Neural cell (in vitro differentiated cells): ENCODE results near the gene CLIC6. TPM values are rescaled to one million over a fixed set of nuclear protein-coding genes. Genes with fewer than 3 reads are reported as not detected.

Source experiments
- H2AFZ ChIP-seq: fragments of 200-600, 300-800 bp; sonication (generic), shearing (Covaris generic); 2 replicates; pipeline ENCODE4 v1.6.0; 2014; ENCODE audit warnings: low read depth, mild to moderate bottlenecking, antibody characterized with exemption, low read length, moderate library complexity
- H3F3A ChIP-seq: fragments of 200-600 bp; shearing (Covaris generic); 2 replicates; pipeline ENCODE4 v1.6.1; 2016; ENCODE audit warnings: mild to moderate bottlenecking, moderate library complexity, mixed read lengths, antibody characterized with exemption, low read length; ENCODE audit not compliant: insufficient read depth, poor library complexity, severe bottlenecking
- H3K27ac ChIP-seq: fragments of 200-600, 300-800 bp; sonication (generic), shearing (Covaris generic); 2 replicates; pipeline ENCODE4 v1.5.1; 2014; ENCODE audit warnings: mild to moderate bottlenecking, low read length, moderate library complexity
- H3K27me3 ChIP-seq: fragments of 300-800, 200-600 bp; sonication (generic), shearing (Covaris generic); 2 replicates; pipeline ENCODE4 v1.6.0; 2014; ENCODE audit warnings: mild to moderate bottlenecking, low read depth, low read length, moderate library complexity; ENCODE audit not compliant: insufficient read depth
- H3K36me3 ChIP-seq: fragments of 300-800, 200-600 bp; sonication (generic), shearing (Covaris generic); 2 replicates; pipeline ENCODE4 v1.5.1; 2014; ENCODE audit warnings: mild to moderate bottlenecking, antibody characterized with exemption, low read length, moderate library complexity; ENCODE audit not compliant: insufficient read depth
- H3K4me2 ChIP-seq: fragments of 300-800, 200-600 bp; sonication (generic), shearing (Covaris generic); 2 replicates; pipeline ENCODE4 v1.6.0; 2014; ENCODE audit warnings: mild to moderate bottlenecking, low read length
- H3K4me3 ChIP-seq: fragments of 300-800, 200-600 bp; sonication (generic), shearing (Covaris generic); 2 replicates; pipeline ENCODE4 v1.5.1; 2014; ENCODE audit warnings: mild to moderate bottlenecking, low read length, moderate library complexity
- H3K79me2 ChIP-seq: fragments of 200-600 bp; shearing (Covaris generic); replicated peaks from 2 replicates; pipeline ENCODE4 v1.6.0; 2014; ENCODE audit warnings: mild to moderate bottlenecking, low read length, moderate library complexity; ENCODE audit not compliant: insufficient read depth
- H3K9ac ChIP-seq: fragments of 300-800, 200-600 bp; sonication (generic), shearing (Covaris generic); 2 replicates; pipeline ENCODE4 v1.6.1; 2016; ENCODE audit warnings: mild to moderate bottlenecking, low read length, mixed read lengths
- H3K9me2 ChIP-seq: fragments of 200-600 bp; shearing (Covaris generic); 2 replicates; pipeline ENCODE4 v1.6.1; 2016; ENCODE audit warnings: mild to moderate bottlenecking, low read length, mixed read lengths; ENCODE audit not compliant: insufficient read depth
- H3K9me3 ChIP-seq: fragments of 200-600, 300-800 bp; sonication (generic), shearing (Covaris generic); 2 replicates; pipeline ENCODE4 v1.6.1; 2016; ENCODE audit warnings: mild to moderate bottlenecking, mixed run types, low read length, moderate library complexity, mixed read lengths
- H4K20me1 ChIP-seq: fragments of 200-600 bp; shearing (Covaris generic); 2 replicates; pipeline ENCODE4 v1.6.1; 2016; ENCODE audit warnings: mild to moderate bottlenecking, mixed run types; ENCODE audit not compliant: insufficient read depth
- EP300 ChIP-seq: fragments of 450-650 bp; conservative IDR thresholded peaks from 2 replicates; pipeline ENCODE4 v1.6.1; 2014; ENCODE audit warnings: antibody characterized with exemption, mild to moderate bottlenecking, moderate library complexity; ENCODE audit not compliant: poor library complexity, severe bottlenecking
- EZH2 ChIP-seq: fragments of 200-600, 300-800 bp; shearing (Covaris generic), sonication (generic); IDR thresholded peaks from 2 replicates; pipeline ENCODE4 v1.6.1; 2014; ENCODE audit warnings: antibody characterized with exemption, low read length, borderline replicate concordance, mild to moderate bottlenecking; ENCODE audit not compliant: insufficient read depth, poor library complexity, severe bottlenecking
- MXI1 ChIP-seq: fragments of 450-650 bp; conservative IDR thresholded peaks from 2 replicates; pipeline ENCODE4 v1.6.1; 2014; ENCODE audit warnings: antibody characterized with exemption, mild to moderate bottlenecking; ENCODE audit not compliant: poor library complexity, severe bottlenecking
- POLR2AphosphoS5 ChIP-seq: IDR thresholded peaks from 2 replicates; pipeline ENCODE4 v1.6.1; 2012
- RAD21 ChIP-seq: fragments of 450-650 bp; conservative IDR thresholded peaks from 2 replicates; pipeline ENCODE4 v1.6.1; 2014; ENCODE audit warnings: antibody characterized with exemption, mild to moderate bottlenecking, moderate library complexity
- SMC3 ChIP-seq: fragments of 450-650 bp; conservative IDR thresholded peaks from 2 replicates; pipeline ENCODE4 v1.6.1; 2014; ENCODE audit warnings: antibody characterized with exemption, mild to moderate bottlenecking, moderate library complexity; ENCODE audit not compliant: poor library complexity
- TAF1 ChIP-seq: IDR thresholded peaks from 2 replicates; pipeline ENCODE4 v1.6.1; 2012; ENCODE audit warnings: low read depth
- polyA plus RNA-seq: library from polyadenylated mRNA; depleted of rRNA; stranded (reverse); fragments of >200 nt; gene quantifications from 2 replicates; pipeline ENCODE4 v1.2.3, GENCODE V29; 2014
- TF ChIP-seq, protein P1 (sequence below): IDR thresholded peaks from 2 replicates; pipeline ENCODE4 v1.6.1; 2012; ENCODE audit warnings: borderline replicate concordance
- TF ChIP-seq, protein P2 (sequence below): fragments of 450-650 bp; IDR thresholded peaks from 2 replicates; pipeline ENCODE4 v1.5.1; 2014; ENCODE audit warnings: antibody characterized with exemption, mild to moderate bottlenecking, moderate library complexity; ENCODE audit not compliant: poor library complexity, severe bottlenecking

Gene CLIC6
- polyA plus RNA-seq, 1 donor from 2014 or later: 0.32 TPM

GRCh38 chr21:34704119-34704518 is 35.3 kb downstream of the CLIC6 start:
- no peaks in the 10 kb centered on the region for H4K20me1 ChIP-seq
- H3K9me3 ChIP-seq: no peaks in the 10 kb centered on the region
- TF ChIP-seq, protein P1, sequence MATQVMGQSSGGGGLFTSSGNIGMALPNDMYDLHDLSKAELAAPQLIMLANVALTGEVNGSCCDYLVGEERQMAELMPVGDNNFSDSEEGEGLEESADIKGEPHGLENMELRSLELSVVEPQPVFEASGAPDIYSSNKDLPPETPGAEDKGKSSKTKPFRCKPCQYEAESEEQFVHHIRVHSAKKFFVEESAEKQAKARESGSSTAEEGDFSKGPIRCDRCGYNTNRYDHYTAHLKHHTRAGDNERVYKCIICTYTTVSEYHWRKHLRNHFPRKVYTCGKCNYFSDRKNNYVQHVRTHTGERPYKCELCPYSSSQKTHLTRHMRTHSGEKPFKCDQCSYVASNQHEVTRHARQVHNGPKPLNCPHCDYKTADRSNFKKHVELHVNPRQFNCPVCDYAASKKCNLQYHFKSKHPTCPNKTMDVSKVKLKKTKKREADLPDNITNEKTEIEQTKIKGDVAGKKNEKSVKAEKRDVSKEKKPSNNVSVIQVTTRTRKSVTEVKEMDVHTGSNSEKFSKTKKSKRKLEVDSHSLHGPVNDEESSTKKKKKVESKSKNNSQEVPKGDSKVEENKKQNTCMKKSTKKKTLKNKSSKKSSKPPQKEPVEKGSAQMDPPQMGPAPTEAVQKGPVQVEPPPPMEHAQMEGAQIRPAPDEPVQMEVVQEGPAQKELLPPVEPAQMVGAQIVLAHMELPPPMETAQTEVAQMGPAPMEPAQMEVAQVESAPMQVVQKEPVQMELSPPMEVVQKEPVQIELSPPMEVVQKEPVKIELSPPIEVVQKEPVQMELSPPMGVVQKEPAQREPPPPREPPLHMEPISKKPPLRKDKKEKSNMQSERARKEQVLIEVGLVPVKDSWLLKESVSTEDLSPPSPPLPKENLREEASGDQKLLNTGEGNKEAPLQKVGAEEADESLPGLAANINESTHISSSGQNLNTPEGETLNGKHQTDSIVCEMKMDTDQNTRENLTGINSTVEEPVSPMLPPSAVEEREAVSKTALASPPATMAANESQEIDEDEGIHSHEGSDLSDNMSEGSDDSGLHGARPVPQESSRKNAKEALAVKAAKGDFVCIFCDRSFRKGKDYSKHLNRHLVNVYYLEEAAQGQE: no peak
- TF ChIP-seq EP300: peak; percentile 38
- TF ChIP-seq POLR2AphosphoS5: peak; percentile 63
- no peaks in the 10 kb centered on the region for H3K36me3 ChIP-seq
- H3K9ac ChIP-seq: no peak overlapping the region
- no peaks in the 10 kb centered on the region for H3K9me2 ChIP-seq
- H2AFZ ChIP-seq: no peak overlapping the region
- no peak overlapping the region for H3K4me2 ChIP-seq
- peak overlapping the region; percentile 17 for H3K27ac ChIP-seq
- no peaks in the 10 kb centered on the region for H3K79me2 ChIP-seq
- no peak overlapping the region for H3K4me3 ChIP-seq
- H3K27me3 ChIP-seq: no peaks in the 10 kb centered on the region
- H3F3A ChIP-seq: no peaks in the 10 kb centered on the region

DNA sequence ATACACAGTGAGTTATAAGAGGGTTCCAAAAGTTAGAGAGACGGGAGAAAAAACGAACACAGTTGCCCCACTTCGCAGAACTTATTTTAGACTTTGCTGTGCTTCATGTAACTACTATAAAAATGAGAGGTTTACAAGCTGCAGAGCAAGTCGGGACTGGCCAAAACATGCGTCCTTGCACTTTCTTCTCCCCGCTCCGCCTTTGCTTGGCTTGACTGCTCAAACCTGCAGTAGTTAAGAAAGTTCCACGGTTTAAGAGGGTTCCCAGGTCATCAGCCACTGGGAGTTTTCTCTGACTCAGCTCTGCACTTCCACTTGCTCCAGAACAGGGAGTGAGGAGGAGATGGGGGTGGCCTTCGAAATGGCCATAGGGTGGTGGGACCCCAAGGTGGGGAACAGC is 36.2 kb downstream of the CLIC6 start:
- TF ChIP-seq TAF1 (no peak), EZH2 (no peak), SMC3 (no peak), MXI1 (no peak), EP300 (no peak), POLR2AphosphoS5 (no peak), RAD21 (no peak)
- TF ChIP-seq, protein P2, sequence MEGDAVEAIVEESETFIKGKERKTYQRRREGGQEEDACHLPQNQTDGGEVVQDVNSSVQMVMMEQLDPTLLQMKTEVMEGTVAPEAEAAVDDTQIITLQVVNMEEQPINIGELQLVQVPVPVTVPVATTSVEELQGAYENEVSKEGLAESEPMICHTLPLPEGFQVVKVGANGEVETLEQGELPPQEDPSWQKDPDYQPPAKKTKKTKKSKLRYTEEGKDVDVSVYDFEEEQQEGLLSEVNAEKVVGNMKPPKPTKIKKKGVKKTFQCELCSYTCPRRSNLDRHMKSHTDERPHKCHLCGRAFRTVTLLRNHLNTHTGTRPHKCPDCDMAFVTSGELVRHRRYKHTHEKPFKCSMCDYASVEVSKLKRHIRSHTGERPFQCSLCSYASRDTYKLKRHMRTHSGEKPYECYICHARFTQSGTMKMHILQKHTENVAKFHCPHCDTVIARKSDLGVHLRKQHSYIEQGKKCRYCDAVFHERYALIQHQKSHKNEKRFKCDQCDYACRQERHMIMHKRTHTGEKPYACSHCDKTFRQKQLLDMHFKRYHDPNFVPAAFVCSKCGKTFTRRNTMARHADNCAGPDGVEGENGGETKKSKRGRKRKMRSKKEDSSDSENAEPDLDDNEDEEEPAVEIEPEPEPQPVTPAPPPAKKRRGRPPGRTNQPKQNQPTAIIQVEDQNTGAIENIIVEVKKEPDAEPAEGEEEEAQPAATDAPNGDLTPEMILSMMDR: no peak
- TF ChIP-seq, protein P1: no peak
- Histone ChIP-seq H2AFZ (no peak overlapping the region), H3K27ac (no peak overlapping the region), H3F3A (no peaks in the 10 kb centered on the region), H3K4me2 (no peak overlapping the region), H4K20me1 (no peaks in the 10 kb centered on the region), H3K9me2 (no peaks in the 10 kb centered on the region), H3K9ac (no peak overlapping the region), H3K4me3 (no peak overlapping the region), H3K27me3 (no peaks in the 10 kb centered on the region), H3K36me3 (no peaks in the 10 kb centered on the region), H3K9me3 (no peaks in the 10 kb centered on the region), H3K79me2 (no peaks in the 10 kb centered on the region)
